ENCODE measurements around the gene TANC1.
A peak's percentile ranks its signal among the peaks of the same experiment; 100 is the strongest.

DNA sequence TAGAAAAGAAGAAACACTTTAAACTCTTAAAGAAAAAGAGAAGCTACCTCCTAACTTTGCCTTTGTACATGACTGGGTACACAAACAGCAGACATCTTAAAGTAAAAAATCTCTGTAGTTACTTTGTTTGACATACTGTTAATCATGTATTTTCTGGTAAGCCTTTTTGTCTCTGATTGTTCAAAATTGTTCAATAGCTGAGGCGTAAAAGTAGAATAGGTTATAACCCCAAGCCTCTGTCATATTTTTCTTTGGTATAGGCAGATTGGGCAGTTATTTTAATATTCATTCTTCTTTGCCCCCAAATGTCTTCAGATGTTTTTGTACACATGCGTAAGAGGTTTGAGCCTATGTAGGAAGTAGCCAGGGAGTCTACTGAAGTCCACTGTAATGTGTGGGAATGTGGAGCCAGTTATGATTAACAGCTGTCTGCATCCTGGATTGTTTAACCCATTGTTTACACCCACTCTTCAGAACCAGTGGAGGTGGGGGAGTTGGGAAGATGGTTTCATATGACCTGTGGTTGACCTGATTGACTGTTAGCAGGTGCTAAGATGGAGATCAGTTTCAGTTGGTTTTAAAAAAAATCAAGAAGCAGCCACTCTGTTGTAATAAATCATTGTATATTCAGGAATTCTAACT, 150.5 kb downstream of the TANC1 start:
- TF ChIP-seq, protein P1, sequence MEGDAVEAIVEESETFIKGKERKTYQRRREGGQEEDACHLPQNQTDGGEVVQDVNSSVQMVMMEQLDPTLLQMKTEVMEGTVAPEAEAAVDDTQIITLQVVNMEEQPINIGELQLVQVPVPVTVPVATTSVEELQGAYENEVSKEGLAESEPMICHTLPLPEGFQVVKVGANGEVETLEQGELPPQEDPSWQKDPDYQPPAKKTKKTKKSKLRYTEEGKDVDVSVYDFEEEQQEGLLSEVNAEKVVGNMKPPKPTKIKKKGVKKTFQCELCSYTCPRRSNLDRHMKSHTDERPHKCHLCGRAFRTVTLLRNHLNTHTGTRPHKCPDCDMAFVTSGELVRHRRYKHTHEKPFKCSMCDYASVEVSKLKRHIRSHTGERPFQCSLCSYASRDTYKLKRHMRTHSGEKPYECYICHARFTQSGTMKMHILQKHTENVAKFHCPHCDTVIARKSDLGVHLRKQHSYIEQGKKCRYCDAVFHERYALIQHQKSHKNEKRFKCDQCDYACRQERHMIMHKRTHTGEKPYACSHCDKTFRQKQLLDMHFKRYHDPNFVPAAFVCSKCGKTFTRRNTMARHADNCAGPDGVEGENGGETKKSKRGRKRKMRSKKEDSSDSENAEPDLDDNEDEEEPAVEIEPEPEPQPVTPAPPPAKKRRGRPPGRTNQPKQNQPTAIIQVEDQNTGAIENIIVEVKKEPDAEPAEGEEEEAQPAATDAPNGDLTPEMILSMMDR (IDR thresholded peaks at IDR 0.05) = peak; percentile 35
- TF ChIP-seq ZFX (IDR thresholded peaks at IDR 0.05; ENCODE audit: borderline replicate concordance) = no peak
